HG03442 (cell line): ENCODE measurements around the gene ARFIP1.
"Not testable (repeated sequence)": the region's sequence is repeated elsewhere in the genome, so short reads cannot be mapped to it uniquely, and the experiment has no call there.

ENCODE experiments used
- ATAC-seq: cut with Tn5 transposase; IDR thresholded peaks from one replicate; pipeline ENCODE4 v1.9.1; 2021; ENCODE audit warnings: mild to moderate bottlenecking, moderate library complexity; ENCODE audit not compliant: unreplicated experiment

The ARFIP1 gene

GRCh38 chr4:152887981-152888380 is 108.2 kb downstream of the ARFIP1 start:
- ATAC-seq, result no peak

DNA sequence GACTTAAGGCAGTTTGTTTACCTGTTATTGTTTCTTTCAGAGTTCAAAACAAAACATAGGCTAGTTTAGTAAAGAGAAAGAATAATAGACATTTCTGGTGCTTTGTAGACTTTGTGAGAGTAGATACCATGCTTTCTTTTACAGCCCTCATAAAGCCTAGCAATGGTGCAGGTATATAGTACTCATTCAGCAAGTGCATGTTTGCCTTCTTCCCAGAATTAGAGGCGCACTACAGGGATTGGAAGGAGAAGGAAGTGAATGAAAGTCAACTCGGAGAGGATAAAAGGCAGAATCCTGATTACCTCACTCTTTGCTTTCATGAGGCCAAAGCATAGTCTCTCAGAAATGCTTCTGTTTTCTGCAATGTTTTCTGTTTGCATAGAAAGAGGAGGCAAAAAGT is 113.2 kb downstream of the ARFIP1 start:
- no peak for ATAC-seq

- ATAC-seq, result no peak
Observed at GRCh38 chr4:152894673-152895072, 114.9 kb downstream of the ARFIP1 start.

- no peak for ATAC-seq
Observed at GRCh38 chr4:152896811-152897210, 117.1 kb downstream of the ARFIP1 start.

DNA sequence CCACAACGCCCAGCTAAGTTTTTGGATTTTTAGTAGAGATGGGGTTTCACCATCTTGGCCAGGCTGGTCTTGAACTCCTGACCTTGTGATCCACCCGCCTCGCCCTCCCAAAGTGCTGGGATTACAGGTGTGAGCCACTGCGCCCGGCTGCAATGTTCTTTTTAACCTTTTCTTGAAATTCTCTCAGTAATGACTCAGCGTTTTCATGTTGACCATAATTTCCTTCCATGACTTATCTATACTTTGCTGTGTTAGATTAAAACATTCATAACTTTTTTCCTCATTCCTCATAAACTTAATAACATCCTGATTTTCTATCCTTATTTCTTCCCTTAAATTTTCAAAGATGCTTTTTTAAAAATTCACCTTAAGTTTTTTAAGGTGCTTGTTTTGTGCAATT is 118.4 kb downstream of the ARFIP1 start:
- ATAC-seq, result not testable (repeated sequence)

- no peak for ATAC-seq
Observed at GRCh38 chr4:152898606-152899005, 118.9 kb downstream of the ARFIP1 start.

DNA sequence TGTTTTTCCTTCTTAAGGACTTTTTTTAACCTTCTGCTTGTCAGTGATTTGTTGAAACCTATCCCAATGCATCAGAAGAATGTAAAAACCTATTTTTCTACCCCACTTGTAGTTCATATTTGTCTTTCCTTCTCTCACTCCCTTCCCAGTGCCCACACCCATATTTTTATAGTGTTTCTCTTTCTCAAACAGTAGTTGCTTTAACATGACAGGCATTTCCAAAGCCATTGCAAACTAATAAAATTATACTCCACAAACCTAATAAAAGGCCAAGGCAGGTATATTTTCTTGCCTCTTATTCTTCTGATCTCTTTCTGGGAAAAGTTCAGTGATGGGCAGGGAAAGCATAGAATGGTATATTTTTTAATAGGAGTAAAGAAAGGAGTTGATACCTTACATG is 120.6 kb downstream of the ARFIP1 start:
- ATAC-seq, result no peak

- no peak for ATAC-seq
Observed at GRCh38 chr4:152901205-152901604, 121.5 kb downstream of the ARFIP1 start.

DNA sequence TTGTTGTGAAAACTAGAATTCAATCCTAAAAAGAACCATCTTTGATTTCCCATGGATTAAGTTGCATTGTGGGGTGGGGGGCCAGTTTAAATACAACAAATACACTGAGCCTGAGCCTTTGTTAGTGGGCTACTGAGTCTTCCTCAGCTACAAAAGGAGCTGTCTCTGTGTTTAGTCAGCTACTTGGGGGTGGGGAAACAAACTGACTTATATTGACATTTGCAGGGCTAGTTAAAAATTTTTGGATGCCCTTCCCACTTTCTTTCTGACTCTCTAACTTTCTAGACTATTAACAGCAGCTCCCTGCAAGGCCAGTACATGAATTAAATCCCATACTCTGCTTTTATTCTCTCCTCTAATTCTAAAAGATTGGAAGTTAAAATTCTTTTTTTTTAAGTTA is 123.9 kb downstream of the ARFIP1 start:
- ATAC-seq, result no peak

DNA sequence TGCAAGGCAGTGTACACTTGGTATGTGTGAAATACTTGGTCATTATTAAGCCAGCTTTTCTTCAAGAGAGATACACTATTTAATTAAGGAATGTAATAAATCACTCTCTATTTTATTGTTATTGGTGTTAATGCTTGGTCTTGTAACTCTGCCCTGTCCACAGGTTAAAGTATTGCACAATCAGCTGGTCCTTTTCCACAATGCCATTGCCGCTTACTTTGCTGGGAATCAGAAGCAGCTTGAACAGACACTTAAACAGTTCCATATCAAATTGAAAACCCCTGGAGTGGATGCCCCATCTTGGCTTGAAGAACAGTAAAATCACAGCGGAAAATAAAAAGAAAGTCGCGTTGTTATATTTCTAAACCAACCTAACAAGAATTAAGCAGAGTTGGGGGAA is 130.1 kb downstream of the ARFIP1 start:
- ATAC-seq, result no peak

GRCh38 chr4:152910521-152910920 is 130.8 kb downstream of the ARFIP1 start:
- ATAC-seq, result no peak

GRCh38 chr4:152917543-152918395 is 138.0 kb downstream of the ARFIP1 start:
- ATAC-seq, result no peak

GRCh38 chr4:152919826-152920225 is 140.1 kb downstream of the ARFIP1 start:
- ATAC-seq, result no peak

- ATAC-seq, result no peak
Observed at GRCh38 chr4:152920768-152921167, 141.0 kb downstream of the ARFIP1 start.

GRCh38 chr4:152921284-152921683 is 141.5 kb downstream of the ARFIP1 start:
- no peak for ATAC-seq

- no peak for ATAC-seq
Observed at GRCh38 chr4:152925851-152926250, 146.1 kb downstream of the ARFIP1 start.

DNA sequence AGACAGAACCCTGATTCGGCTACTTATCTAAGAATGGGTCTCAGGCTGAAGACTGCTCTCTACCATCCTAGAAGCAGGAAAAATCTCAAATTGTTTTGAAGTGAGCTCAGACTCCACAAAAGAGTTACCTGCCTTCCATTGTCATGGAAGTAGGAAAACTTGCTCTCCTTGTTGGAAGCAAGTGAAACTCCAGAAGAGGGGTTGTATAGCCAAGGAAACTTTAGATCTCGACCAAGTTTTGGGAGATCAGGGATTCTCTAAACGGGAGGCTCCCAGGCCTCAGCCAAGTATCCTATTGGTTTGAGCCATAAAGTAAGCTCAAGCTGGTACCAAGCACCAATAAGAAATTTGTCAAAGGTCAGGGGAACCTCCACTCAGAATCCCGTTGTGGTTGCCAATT is 147.2 kb downstream of the ARFIP1 start:
- no peak for ATAC-seq

- ATAC-seq, result no peak
Observed at GRCh38 chr4:152927737-152928136, 148.0 kb downstream of the ARFIP1 start.

- ATAC-seq, result no peak
Observed at GRCh38 chr4:152928286-152928685, 148.5 kb downstream of the ARFIP1 start.

- no peak for ATAC-seq
Observed at GRCh38 chr4:152929888-152930287, 150.1 kb downstream of the ARFIP1 start.

DNA sequence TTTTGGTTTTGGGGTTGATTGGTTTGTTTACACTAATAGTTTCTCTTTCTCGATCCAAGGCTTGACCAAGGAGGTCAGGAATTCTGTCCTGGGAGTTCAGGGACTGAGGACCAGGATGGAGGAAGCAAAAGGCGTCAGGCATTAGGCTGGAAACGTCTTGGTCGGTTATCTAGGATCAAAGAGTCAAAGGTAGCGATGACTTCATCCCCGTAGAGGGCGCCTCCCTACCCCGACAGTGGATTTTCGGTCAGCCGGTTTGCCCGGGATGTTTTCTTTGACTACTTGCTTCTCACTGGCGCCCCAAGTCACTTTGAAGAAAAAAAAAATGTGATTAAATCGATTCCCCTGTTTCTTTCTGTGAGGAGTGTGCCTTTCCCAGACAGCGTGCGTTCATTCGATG is 155.4 kb downstream of the ARFIP1 start:
- ATAC-seq, result no peak

DNA sequence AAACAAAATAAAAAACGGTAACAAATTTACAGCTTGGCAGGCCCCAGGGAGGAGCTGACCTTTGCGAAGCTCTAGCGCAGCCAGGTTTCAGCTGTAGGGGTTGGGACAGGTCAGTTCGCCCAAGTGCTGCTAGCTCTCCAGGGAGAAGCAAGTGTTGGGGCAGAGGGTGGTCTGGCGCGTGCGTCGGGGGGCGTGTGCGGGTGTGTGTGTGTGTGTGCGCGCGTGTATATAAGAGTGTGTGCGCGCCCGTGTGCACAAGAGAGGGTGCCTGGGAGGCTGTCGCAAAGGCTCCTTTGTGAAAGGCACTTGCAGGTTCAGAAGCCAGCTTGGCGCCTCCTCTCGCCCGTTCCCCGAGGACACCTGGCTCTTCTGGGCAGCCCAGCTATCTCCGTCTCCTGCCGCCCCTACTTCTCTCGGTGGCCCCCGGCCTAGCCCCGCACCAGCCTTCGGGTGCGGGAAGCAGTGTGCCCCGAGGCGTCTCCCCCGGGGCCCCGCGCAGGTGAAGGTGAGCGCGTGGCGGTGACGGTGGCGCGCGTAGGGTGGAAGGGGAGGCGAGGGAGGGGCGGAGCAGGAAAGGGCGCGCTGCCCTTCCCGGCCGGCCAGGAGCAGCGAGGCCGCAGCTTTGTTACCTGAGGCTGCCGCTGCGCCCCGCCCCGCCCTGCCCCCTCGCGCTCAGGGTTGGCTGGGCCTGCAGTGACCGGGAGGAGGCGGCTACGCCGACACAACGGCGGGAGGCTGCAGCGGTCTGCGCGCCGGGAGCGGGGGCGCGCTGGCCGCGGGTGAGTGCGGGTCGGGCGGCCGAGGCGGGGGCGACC is 156.1 kb downstream of the ARFIP1 start, which contains the start of gene FHDC1:
FHDC1 (plus strand) TSS at position 693 of the 815 bp plus-strand sequence. CDS start 6,735 bp downstream, outside the sequence.
- ATAC-seq, result no peak
